Ishikawa (cell line): ENCODE data around the gene SPTAN1.

Experiments used
- CEBPB ChIP-seq: IDR thresholded peaks from 2 replicates; pipeline ENCODE4 v1.6.1; 2012
- CREB1 ChIP-seq: IDR thresholded peaks from 2 replicates; pipeline ENCODE4 v1.6.1; 2012; ENCODE audit warnings: low read depth
- EGR1 ChIP-seq: IDR thresholded peaks from 2 replicates; pipeline ENCODE4 v1.6.1; 2012
- EP300 ChIP-seq: IDR thresholded peaks from 2 replicates; pipeline ENCODE4 v1.6.1; 2012; ENCODE audit warnings: borderline replicate concordance
- FOXM1 ChIP-seq: IDR thresholded peaks from 2 replicates; pipeline ENCODE4 v1.6.1; 2012; ENCODE audit warnings: low read depth, borderline replicate concordance
- NFIC ChIP-seq: IDR thresholded peaks from 2 replicates; pipeline ENCODE4 v1.6.1; 2012
- RAD21 ChIP-seq: IDR thresholded peaks from 2 replicates; pipeline ENCODE4 v1.6.1; 2012; ENCODE audit warnings: low read depth
- TAF1 ChIP-seq: IDR thresholded peaks from 2 replicates; pipeline ENCODE4 v1.6.1; 2012; ENCODE audit warnings: low read depth, mild to moderate bottlenecking
- TCF12 ChIP-seq: IDR thresholded peaks from 2 replicates; pipeline ENCODE4 v1.6.1; 2012; ENCODE audit warnings: low read depth
- TEAD4 ChIP-seq: IDR thresholded peaks from 2 replicates; pipeline ENCODE4 v1.6.1; 2012
- YY1 ChIP-seq: IDR thresholded peaks from 2 replicates; pipeline ENCODE4 v1.6.1; 2012; ENCODE audit warnings: low read depth
- ZBTB7A ChIP-seq: IDR thresholded peaks from 2 replicates; pipeline ENCODE4 v1.6.1; 2012; ENCODE audit warnings: low read depth
- TF ChIP-seq, protein P1 (sequence below): IDR thresholded peaks from 2 replicates; pipeline ENCODE4 v1.6.1; 2012
- TF ChIP-seq, protein P2 (sequence below): IDR thresholded peaks from 2 replicates; pipeline ENCODE4 v1.6.1; 2012
- TF ChIP-seq, protein P3 (sequence below): IDR thresholded peaks from 2 replicates; pipeline ENCODE4 v1.6.1; 2012; ENCODE audit warnings: low read depth, mild to moderate bottlenecking

Gene SPTAN1

DNA sequence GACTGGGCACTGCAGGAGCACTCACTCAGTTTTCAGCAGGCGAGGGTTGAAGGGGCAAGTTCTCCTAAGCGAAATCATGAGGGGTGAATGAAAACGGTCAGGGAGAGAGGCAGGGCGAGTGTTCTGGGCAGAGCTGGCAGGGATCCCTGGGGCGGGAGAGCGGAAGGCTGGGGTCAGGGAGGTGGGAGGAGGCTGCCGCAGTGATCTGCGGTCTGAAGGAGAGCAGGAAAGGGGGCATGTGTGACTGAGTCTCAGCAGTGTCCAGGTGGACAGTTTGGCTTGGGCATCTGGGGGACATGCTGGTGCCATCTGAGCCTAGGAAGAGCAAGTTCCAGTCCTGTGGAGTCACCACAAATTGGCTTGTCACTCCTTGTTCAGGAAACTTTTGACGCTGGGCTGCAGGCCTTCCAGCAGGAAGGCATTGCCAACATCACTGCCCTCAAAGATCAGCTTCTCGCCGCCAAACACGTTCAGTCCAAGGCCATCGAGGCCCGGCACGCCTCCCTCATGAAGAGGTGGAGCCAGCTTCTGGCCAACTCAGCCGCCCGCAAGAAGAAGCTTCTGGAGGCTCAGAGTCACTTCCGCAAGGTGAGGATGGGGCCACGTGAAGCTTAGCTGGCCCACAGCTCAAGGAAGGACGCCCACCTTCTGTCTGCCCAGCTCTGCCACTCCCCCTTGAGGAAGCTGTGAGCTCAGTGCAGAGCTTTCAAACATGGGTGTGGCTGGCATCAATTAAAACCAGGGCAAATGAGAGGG lies 73.2 kb downstream of the SPTAN1 start:
- TF ChIP-seq FOXM1 (no peak), RAD21 (no peak), TEAD4 (no peak), CREB1 (no peak), NFIC (no peak), EP300 (no peak), EGR1 (no peak)
- TF ChIP-seq, protein P1, sequence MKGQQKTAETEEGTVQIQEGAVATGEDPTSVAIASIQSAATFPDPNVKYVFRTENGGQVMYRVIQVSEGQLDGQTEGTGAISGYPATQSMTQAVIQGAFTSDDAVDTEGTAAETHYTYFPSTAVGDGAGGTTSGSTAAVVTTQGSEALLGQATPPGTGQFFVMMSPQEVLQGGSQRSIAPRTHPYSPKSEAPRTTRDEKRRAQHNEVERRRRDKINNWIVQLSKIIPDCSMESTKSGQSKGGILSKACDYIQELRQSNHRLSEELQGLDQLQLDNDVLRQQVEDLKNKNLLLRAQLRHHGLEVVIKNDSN: no peak
- TF ChIP-seq, protein P2, sequence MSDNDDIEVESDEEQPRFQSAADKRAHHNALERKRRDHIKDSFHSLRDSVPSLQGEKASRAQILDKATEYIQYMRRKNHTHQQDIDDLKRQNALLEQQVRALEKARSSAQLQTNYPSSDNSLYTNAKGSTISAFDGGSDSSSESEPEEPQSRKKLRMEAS: no peak

DNA sequence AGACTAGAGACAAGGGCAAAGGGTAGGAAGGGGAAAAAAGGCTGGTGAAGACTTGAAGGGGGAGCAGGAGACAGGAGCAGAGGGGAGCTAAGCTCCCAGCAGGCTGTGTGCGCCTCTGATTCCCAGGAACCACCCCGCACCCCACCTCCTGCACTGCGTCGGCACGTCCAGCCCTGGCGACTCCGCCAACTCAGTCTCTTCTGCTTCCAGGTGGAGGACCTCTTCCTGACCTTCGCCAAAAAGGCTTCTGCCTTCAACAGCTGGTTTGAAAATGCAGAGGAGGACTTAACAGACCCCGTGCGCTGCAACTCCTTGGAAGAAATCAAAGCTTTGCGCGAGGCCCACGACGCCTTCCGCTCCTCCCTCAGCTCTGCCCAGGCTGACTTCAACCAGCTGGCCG lies 73.8 kb downstream of the SPTAN1 start:
- no peak for TF ChIP-seq NFIC
- no peak for TF ChIP-seq TCF12
- TF ChIP-seq CREB1: no peak
- TF ChIP-seq EGR1: no peak
- TF ChIP-seq TAF1: no peak
- TF ChIP-seq, protein P1: no peak
- no peak for TF ChIP-seq ZBTB7A
- no peak for TF ChIP-seq RAD21
- TF ChIP-seq, protein P3, sequence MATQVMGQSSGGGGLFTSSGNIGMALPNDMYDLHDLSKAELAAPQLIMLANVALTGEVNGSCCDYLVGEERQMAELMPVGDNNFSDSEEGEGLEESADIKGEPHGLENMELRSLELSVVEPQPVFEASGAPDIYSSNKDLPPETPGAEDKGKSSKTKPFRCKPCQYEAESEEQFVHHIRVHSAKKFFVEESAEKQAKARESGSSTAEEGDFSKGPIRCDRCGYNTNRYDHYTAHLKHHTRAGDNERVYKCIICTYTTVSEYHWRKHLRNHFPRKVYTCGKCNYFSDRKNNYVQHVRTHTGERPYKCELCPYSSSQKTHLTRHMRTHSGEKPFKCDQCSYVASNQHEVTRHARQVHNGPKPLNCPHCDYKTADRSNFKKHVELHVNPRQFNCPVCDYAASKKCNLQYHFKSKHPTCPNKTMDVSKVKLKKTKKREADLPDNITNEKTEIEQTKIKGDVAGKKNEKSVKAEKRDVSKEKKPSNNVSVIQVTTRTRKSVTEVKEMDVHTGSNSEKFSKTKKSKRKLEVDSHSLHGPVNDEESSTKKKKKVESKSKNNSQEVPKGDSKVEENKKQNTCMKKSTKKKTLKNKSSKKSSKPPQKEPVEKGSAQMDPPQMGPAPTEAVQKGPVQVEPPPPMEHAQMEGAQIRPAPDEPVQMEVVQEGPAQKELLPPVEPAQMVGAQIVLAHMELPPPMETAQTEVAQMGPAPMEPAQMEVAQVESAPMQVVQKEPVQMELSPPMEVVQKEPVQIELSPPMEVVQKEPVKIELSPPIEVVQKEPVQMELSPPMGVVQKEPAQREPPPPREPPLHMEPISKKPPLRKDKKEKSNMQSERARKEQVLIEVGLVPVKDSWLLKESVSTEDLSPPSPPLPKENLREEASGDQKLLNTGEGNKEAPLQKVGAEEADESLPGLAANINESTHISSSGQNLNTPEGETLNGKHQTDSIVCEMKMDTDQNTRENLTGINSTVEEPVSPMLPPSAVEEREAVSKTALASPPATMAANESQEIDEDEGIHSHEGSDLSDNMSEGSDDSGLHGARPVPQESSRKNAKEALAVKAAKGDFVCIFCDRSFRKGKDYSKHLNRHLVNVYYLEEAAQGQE: no peak
- TF ChIP-seq, protein P2: no peak
- no peak for TF ChIP-seq YY1
- no peak for TF ChIP-seq EP300
- no peak for TF ChIP-seq TEAD4
- TF ChIP-seq CEBPB: no peak
- TF ChIP-seq FOXM1: no peak

DNA sequence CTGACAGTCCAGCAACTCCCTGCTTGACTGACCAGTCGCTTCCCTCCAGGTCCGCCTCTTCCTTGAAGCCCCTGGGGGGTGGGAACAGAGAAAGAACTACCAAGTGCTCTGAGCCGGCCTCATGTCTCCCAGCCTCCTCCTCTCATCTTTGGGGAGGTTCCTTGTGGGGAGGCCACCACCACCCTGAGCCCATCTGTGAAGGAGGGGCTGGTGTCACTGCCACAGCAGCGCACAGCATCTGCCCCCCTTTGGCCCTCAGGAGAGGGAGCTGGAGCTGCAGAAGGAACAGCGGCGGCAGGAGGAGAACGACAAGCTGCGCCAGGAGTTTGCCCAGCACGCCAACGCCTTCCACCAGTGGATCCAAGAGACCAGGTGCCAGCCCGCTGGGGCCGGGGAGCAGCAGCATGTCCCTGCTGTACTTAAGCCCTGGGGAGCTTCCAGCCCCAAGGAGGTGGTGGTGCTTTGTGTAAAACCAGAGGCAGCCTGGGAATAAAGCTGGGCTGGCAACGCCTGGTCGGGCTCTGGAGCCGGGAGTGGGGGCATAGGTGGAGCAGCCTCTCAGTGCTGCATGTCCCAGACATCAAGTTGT lies 74.8 kb downstream of the SPTAN1 start:
- no peak for TF ChIP-seq TCF12
- no peak for TF ChIP-seq YY1
- no peak for TF ChIP-seq TAF1
- no peak for TF ChIP-seq NFIC
- no peak for TF ChIP-seq ZBTB7A
- TF ChIP-seq RAD21: no peak
- TF ChIP-seq, protein P3: no peak
- no peak for TF ChIP-seq CREB1
- TF ChIP-seq, protein P2: no peak
- TF ChIP-seq EGR1: no peak

DNA sequence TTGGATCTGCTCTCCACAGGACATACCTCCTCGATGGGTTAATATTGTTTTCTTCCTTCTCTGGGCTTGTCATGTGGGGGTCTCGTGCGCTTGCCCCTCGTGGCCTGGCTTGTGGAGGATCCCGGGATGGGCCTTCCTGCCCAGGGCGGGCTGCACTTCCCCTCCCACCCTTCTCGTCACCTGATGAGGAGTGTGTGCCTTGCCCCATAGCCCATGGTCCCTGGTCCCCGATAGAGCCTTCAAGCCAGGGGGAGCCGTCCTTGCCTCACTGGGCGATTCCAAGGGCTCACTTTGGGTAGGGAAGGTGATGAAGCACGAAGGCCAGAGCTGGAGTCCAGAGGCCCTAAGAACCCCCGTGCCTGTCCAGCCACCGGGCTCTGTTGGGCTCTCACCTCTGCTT lies 75.5 kb downstream of the SPTAN1 start:
- TF ChIP-seq CEBPB (no peak), FOXM1 (no peak), NFIC (no peak), TAF1 (no peak), TEAD4 (no peak), RAD21 (no peak), TCF12 (no peak), EGR1 (no peak), EP300 (no peak), CREB1 (no peak), ZBTB7A (no peak), YY1 (no peak)
- TF ChIP-seq, protein P1: no peak
- TF ChIP-seq, protein P3: no peak
- TF ChIP-seq, protein P2: no peak
